Stimulated activated CD4-positive, alpha-beta T cell treated with anti-CD3 and anti-CD28 coated beads, Interleukin-1b, Interleukin-23, amount 100 ng/mL, for 24 hours (primary cell): Measurements from ENCODE around the gene COPZ1.
A peak's percentile ranks its signal among the peaks of the same experiment; 100 is the strongest.

ENCODE experiments used
- DNase-seq, 4 experiments: peaks; one replicate each; pipeline ENCODE4 v3.0.0-alpha.2; 2020; ENCODE audit warnings: low read depth in 4 of 4, low spot score in 1 of 4

COPZ1 gene

GRCh38 chr12:54376596-54376995, 51.7 kb downstream of the COPZ1 start:
- DNase-seq = no peak

- no peak for DNase-seq
Measured at GRCh38 chr12:54377007-54377406, 52.1 kb downstream of the COPZ1 start.

GRCh38 chr12:54377797-54378515, 53.0 kb downstream of the COPZ1 start:
- DNase-seq = no peak

- DNase-seq = no peak
Measured at GRCh38 chr12:54378796-54379397, 54.0 kb downstream of the COPZ1 start.

GRCh38 chr12:54379398-54380201, 54.7 kb downstream of the COPZ1 start:
- peak; percentile 79 to 88 (median 83) for DNase-seq

GRCh38 chr12:54381136-54381535, 56.2 kb downstream of the COPZ1 start:
- DNase-seq = no peak

- no peak for DNase-seq
Measured at GRCh38 chr12:54383041-54383609, 58.2 kb downstream of the COPZ1 start.

- no peak for DNase-seq
Measured at GRCh38 chr12:54384591-54385041, 59.7 kb downstream of the COPZ1 start, which contains the start of gene ZNF385A. ZNF385A (minus strand) TSS chr12:54384733; CDS start chr12:54384514, 219 bp downstream.

GRCh38 chr12:54385251-54385914, 60.5 kb downstream of the COPZ1 start:
- no peak for DNase-seq

- DNase-seq = no peak
Measured at GRCh38 chr12:54386403-54387113, 61.6 kb downstream of the COPZ1 start.

- DNase-seq = no peak
Measured at GRCh38 chr12:54387114-54387467, 62.2 kb downstream of the COPZ1 start.

GRCh38 chr12:54388237-54389133, 63.6 kb downstream of the COPZ1 start:
- DNase-seq = no peak

- no peak for DNase-seq
Measured at GRCh38 chr12:54389134-54389508, 64.2 kb downstream of the COPZ1 start.

GRCh38 chr12:54389607-54390175, 64.8 kb downstream of the COPZ1 start:
- no peak for DNase-seq

- no peak for DNase-seq
Measured at GRCh38 chr12:54390176-54390667, 65.3 kb downstream of the COPZ1 start.

GRCh38 chr12:54390668-54391551, 66.0 kb downstream of the COPZ1 start:
- peak; percentile 28 to 70 (median 44) for DNase-seq

- DNase-seq = no peak
Measured at GRCh38 chr12:54392485-54393206, 67.7 kb downstream of the COPZ1 start.
